ENCODE results near the gene UBA52.

The UBA52 gene

DNA sequence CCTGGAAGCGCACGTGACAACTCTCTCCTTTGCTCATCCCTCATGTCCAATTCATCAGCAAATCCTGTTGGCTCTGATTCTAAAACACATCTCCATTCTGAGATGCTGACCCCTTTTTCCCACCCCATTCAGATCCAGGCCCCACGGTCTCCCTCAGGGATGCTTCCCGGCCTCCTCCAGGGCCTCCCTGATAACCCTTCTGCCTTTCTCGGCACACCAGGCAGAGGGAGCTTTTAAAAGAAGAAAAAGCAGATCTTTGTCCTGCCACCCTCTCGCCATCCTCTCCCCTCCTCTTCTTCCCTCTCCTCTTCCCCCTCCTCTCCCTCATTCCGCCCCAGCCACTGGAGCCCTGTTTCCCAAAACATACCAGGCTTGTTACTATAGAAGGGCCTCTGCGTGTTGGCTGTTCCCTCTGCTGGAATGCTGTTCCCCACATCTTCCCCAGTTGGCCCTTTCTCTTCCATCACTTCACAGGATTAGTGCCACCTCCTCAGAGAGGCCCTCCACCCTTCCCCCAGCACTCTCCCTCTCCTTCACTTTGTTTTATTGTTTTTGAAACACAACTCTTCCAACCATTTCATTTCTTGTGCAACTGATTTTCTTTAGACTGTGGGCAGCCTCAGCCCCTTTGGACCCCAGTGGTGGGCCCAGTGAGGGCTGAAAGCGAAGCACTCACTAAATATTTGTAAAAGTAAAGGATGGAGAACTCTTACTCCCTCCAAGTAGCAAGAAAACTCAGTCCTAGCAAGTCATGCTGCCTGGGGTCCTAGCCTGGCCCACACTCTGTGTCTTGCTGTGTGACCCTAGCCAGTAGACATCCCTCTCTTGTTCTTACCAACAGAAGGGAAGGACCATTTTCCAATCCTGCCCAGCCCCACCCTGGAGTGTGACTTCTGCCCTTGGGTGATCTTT is 37.4 kb downstream of the UBA52 start:
- no peak for DNase-seq

DNA sequence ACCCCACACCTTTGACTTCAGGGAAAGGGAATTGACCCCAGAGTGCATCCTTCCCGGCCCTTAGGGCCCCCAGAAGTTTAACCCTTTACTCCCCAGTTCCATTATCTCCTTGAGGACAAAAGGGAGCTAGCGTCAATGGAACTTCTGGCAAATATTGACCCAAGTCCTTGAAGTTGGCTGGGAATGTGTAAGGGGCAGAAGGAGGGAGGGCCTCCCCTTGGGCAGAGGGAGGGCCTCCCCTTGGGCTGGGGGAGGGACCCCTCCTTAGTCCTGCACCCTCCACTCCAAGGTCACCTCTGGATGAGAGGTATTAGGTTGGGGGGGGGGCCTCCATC is 38.0 kb downstream of the UBA52 start:
- DNase-seq: no peak

DNA sequence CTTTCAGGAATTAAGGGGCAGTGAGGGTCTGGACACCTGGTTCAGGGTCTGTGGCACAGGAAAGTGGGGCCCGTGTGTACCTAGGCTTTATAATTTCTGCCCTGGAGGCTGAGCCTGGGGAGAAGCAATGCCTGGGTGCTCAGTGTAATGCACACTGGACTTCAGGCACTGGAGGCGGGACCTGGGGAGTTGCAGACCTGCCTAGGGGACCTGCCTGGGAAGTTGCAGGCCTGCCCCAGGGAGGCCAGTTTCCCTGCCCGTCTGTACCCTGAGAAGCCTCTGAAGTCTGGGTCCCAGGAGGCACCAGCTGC is 38.5 kb downstream of the UBA52 start:
- no peak for DNase-seq

DNA sequence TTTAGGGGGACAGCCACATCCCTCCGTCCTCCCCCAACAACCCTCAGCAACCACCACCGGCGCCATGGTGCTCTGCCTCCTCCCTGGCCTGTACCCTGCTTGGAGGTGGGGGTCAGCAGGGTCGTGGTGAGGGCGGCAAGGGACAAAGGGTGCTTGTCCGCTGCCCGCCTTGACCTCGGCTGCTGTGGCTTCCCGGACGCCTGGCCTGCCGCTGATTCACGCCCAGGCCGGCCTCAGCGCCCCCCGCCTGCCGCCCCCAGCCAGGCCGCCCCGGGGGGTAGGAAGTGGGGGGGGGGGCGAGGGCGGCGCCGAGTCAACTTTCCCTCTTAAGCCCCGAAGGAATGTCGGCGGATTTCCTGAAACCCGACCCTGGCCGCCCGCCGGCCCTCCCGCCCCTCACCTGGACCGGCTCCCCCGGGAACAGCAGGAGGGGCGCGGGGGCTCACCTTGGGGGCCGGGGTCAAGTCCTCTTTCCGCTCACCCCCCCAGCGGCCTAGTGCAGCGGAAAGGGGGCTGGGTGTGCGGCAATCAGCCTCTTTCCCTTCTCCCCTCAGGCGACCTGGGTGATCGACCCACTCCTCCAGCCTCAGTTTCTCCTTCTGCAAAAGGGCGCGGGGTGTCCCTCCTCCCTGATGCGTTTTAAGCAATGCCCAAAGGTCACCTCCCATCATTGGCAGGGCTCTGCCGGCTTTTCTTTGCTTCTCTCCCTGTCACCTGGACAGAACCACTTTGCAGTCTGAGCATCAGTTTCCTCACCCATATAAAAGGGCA is 39.1 kb downstream of the UBA52 start:
- no peak for DNase-seq

DNA sequence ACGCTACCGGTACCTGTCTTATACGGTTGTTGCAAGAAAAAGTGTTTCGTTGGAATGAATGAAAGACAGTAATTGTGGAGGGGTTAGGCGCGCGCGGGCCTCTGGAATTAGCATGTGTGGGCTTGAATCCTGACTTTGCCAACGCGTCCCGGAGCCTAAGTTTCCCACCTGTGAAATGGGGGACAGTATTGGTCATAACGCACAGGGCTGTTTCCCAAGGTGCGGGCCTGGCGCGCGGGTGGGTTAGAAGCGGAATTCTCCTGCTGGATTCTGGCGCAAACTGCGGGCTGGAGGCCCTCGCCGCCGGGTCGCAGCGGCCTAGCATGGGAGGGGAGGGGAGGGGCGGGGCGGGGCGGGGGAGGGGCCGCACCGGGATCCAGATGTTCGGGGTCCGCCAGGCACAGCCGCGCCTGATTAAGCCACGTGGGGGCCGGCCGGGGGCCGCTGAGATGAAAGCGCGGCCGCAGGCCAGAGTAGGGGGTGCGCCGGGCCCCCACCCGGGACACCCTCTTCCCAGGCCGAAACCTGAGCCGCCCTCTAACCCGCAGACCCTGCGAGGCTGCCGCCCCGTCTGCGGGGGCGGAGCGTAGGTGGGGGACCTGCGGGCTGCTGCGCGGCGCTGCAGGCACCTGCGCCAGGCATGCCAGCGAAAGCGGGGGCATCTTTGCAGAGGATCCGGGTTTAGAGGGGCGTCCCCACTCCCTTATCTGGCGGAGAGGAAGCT is 39.8 kb downstream of the UBA52 start:
- DNase-seq: no peak

DNA sequence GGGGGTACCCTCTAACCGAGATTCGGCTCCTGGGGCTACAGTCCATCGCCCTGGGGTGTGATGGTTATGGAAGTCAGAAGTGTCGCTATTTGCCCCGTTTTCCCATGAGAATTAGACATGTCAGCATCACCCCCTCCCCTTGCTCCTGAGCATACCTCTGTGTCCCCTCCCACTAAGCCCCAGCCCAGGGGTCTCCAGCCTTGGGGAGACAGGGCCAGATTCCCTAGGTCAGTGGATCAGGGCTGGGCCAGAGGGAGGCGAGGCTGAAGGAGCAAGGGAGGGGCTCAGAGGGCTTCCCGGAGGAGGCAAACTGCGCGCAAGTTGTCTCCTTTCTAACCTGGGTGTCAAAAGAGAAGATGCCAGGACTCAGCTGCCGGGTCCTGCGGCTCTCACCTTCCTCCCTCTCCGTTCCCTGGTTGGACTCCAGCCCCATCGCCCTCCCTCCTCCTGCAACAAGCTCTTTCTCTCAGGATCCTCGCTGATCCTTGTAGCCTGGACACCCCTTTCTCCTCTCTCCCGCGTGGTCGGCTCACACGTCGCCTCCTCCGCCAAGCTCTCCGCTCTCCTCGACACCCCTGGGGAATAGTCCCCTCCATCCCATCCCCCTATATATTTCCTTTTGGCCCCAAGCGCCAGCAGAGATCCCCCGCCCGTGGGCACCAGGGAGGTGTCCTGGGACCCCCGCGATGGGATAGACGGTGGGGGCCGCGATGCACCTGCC is 40.6 kb downstream of the UBA52 start:
- no peak for DNase-seq

GRCh38 chr19:18612772-18613588 is 41.3 kb downstream of the UBA52 start, which contains the start of gene TMEM59L:
Gene TMEM59L, plus strand, starts transcription at chr19:18612870. Its CDS starts 89 bp downstream, at chr19:18612959.
- no peak for DNase-seq

- no peak for DNase-seq
Observed at GRCh38 chr19:18613589-18614234, 42.1 kb downstream of the UBA52 start.

DNA sequence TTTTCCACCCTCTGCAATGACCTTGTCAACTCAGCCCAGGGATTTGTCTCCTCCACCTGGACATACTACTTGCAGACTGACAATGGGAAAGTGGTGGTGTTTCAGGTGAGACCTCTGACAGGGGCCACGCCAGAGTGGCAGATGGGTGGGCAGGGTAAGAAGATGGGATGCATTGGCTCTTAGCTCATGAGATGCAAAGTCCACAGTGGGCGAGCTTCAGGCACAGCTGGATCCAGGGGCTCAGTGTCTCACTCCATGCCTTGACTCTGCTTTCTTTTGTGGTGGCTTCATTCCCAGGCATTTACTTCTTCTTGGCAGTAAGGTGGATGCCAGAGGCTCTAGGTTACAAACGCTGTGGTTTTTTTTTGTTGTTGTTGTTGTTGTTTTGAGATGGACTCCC is 44.4 kb downstream of the UBA52 start:
- no peak for DNase-seq

GRCh38 chr19:18617562-18617961 is 45.9 kb downstream of the UBA52 start:
- no peak for DNase-seq

GRCh38 chr19:18618236-18618635 is 46.6 kb downstream of the UBA52 start:
- no peak for DNase-seq

- no peak for DNase-seq
Observed at GRCh38 chr19:18620311-18620710, 48.7 kb downstream of the UBA52 start.

DNA sequence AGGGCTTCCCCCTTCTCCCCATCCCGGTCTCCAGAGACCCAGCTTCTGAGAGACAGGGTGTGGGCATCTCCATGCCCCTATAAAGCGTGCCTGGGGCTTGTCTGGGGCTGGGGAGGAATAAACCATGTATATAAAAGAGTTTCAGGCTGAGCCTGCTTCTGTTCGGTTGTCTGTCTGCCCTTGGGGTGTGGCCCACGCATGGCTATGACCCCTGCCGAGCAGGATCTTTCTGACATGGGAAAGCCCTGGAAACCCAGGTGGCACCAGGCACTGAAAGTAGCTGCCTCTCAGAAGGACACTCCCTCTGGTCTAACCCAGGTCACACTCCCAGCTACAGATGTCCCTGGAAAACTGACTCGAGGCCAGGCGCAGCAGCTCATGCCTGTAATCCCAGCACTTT is 49.2 kb downstream of the UBA52 start:
- no peak for DNase-seq

GRCh38 chr19:18626906-18627305 is 55.2 kb downstream of the UBA52 start:
- no peak for DNase-seq

Data from NCI-H226 (cell line).